Measurements from ENCODE around the gene SHISAL2A.

Gene SHISAL2A

DNA sequence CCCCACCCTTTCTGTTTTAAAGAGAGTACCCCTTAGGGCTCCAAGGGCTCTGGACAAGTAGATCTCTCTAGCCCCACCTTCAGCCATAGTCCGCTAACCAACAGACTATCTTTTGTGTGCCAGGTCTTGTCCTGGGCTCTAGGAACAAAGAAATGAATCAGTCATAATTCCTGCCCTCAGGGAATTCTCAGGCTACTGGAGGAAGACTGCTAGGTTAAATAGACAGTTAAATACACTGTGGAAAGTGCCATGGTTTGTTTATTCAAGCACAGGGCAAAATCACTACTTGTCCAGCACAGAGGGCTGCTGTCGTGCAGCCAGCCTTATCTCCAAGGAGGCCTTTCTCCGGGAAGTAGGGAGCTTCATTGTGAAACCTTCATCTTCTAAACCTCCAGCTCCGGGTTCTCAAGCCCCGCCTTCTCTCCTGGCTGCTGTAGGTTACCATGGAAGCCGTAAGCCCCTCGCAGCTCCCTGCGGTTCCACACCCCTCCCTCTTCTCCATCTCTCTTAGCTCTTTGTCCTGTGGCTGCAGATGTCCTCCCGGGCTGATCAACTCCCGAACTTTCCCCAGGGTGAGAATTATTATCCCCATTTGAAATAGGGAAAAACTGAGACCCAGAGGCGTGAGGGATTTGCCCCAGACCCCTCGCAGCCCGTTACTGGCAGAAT lies 29.8 kb downstream of the SHISAL2A start:
- DNase-seq = no peak

DNA sequence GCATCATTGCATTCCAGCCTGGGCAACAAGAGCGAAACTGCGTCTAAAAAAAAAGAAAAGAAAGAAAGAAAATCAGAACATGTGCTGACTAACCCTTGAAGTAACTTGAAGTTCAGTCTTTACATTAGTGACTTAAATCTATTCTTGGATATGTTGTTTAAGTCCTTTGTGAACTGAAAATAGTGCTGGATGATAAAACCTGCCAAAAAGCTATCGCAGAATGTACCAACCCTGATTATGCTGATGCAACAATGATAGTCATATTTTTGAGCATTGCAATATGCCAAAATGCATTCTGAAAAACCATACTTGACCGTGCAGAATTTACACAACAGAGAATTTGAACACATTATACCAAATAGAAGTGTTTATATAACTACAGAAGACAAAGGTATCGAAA lies 30.7 kb downstream of the SHISAL2A start:
- no peak for DNase-seq

GRCh38 chr1:52665006-52665941 lies 32.3 kb downstream of the SHISAL2A start:
- no peak for DNase-seq

DNA sequence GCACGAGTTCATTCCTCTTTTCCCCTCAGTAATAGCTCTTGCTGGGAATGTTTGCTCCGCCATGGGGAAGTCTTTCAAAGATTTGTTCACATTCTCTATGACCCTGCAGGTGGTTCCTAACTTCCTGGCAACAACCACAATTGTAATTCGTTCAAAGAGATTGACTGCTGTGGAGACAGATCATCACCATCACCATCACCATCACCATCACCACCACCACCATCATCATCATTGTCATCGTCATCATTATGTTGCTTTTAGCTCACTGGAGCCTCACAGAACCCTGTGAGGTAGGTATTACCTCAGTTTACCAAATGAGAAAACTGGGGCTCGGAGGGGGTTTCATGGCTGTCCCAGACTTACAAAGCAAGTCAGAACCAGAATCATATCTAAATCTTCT lies 34.3 kb downstream of the SHISAL2A start:
- no peak for DNase-seq

- DNase-seq = no peak
These were observed 35.0 kb downstream of the SHISAL2A start for GRCh38 chr1:52667984-52668383.

- DNase-seq = no peak
These were observed 35.7 kb downstream of the SHISAL2A start for GRCh38 chr1:52668711-52669110.

GRCh38 chr1:52669696-52670095 lies 36.7 kb downstream of the SHISAL2A start:
- no peak for DNase-seq

- DNase-seq = no peak
These were observed 37.6 kb downstream of the SHISAL2A start for GRCh38 chr1:52670604-52671003.

DNA sequence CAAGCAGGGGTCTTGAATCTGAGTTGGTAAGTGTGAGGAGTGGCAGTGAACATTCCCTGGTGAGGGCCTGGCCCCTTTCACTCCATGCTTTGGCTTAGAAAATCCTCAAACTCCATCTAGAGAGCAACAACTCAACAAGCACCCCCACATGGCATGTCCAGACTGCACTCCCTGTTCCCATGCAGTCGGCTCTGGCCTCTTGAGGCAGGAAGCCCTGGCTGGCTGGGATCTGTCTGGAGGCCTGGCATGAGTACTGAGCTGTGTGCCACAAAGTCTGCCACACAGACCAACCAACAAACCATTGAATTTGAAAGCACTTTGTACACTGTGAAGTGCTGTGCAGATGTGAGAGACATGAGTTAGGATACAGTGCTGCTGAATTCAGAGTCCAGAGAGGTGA lies 40.0 kb downstream of the SHISAL2A start:
- no peak for DNase-seq

- DNase-seq = no peak
These were observed 40.5 kb downstream of the SHISAL2A start for GRCh38 chr1:52673513-52673912.

GRCh38 chr1:52674497-52675384 lies 41.8 kb downstream of the SHISAL2A start:
- DNase-seq = no peak

- DNase-seq = no peak
These were observed 43.4 kb downstream of the SHISAL2A start for GRCh38 chr1:52676249-52676903.

DNA sequence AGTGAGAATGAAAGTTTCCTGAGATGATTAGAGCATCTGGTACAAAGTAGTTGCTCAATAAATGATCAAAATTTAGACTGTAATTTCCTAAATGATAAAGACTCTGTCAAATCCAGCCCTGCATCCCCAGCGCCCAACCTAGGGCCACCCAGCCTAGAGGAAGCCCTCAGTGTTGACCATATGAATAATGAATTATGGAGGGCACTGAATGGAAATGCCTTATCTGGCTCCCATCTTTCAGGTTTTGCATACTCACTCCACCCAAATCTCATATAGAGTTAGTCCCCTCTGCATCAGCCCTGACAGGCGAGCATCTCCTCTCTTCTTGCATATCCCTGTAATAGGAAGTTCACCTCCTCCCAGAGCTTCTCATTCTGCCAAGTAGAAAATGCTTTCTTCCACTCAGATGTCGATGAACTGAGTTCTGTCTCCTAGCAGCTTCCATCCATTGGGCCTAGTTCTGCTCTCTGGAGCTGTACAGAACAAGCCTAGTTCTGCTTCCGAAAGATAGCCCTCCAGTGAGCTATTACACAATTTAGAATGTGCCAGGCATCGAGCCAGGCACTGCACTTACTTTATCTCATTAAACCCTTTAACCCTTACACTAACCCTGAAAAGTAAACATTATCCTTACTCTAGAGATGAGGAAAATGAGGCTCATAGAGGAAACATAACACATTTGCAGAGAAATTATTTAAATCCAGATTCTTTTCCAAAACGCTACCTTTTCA lies 44.3 kb downstream of the SHISAL2A start:
- DNase-seq = no peak

DNA sequence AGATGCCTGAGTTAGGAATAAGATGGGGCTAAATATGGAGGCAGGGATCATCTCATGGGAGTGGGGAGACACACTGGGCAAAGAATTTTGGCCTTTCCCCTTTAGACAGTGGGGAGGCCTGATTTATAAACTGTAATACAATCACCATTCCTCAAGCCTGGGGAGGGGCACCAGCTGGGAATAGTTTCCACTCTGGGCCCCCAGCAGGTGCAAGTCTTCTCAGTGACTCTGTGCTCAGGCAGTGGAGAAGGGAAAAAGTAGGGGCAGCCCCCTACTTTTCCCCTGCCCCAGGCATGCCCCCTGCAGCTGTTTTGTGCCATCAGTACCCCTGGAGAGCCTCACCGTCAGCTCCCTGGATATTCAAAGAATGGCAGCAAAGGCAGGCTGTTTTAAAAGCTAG lies 46.1 kb downstream of the SHISAL2A start:
- no peak for DNase-seq

DNA sequence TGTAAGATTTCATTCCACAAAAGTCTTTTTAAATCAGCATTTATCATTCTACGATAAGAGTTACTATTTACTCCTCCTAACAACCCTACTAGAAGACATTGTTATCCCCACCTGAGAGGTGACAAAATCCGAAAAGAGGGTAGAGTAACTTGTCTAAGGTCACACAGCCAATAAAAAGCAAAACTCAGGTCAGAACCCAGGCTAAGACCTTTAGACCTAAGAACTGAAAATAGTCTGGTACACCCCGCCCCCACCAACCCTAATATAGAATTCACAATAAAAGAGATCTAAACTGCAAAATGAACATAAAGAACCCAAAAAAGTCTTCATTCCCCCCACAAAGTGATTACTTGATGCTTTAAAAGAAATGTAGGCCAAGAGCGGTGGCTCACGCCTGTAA lies 46.5 kb downstream of the SHISAL2A start:
- DNase-seq = no peak

DNA sequence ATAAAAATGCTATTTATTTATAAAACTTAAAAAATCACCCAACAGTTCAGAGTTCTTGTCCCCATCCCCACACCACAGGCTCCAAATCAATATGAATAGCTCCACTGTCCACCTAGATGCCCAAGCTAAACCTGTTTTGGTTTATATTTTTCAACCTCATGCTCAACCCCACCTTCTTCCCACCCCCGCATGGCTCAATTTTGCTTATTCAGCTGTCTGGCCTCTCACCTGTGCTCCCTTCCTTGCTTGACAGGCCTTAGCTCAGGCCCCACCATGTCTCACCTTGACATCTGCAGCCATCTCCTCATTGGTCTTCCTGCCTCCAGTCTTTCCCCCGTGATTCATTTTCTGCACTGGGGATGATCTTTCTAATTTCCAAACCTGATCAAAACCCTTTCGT lies 47.4 kb downstream of the SHISAL2A start:
- DNase-seq = no peak

DNA sequence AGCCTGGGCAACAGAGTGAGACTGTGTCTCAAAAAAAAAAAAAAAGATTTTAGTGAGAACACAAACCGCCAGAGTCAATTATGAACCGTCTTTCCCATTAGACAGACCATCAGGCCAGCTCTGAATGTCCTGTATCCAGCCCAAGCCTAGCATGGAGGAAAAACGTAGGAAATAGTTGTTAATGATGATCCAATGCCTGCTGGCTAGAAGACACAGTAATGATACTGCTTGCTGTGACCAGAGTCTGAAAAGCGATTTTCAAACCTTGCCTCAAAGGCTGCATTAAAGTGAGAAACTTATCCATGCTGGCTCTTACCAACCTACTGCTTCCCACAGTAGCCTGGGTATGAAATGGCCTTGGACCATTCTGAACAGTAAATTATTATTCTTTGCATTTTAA lies 48.2 kb downstream of the SHISAL2A start:
- DNase-seq = no peak

DNA sequence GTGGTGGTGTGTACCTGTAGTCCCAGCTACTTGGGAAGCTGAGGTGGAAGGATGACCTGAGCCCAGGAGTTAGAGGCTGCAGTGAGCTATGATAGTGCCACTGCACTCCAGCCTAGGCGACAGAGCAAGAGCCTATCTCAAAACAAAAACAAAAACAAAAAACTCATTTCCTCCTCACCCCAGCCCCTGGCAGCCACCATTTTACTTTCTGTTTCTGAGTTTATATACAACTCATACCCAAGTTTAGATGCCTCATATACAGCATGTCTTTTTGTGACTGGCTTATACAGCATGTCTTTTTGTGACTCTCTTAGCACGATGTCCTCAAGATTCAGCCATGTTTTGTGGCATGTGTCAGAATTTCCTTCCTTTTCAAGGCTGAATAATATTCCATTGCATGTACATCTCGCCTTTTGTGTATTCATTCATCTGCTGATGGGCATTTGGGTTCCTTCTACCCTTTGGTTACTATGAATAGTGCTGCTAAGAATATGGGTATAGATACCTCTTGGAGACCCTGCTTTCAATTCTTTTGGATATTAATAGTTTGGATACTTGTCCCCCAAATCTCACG lies 50.5 kb downstream of the SHISAL2A start:
- DNase-seq = no peak

DNA sequence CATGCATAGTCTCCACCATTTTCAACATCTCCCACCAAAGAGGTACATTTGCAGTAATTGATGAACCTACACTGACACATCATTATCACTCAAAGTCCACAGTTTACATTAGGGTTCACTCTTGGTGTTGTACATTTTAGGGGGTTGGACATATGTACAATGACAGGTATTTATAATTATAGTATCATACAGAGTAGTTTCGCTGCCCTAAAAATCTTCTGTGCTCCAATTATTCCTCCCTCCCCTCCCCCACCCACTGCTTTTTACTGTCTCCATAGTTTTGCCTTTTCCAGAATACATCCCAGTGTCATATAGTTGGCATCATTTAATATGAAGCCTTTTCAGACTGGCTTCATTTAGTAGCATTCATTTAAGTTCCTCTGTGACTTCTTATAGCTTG lies 51.6 kb downstream of the SHISAL2A start:
- no peak for DNase-seq

GRCh38 chr1:52686261-52686751 lies 53.3 kb downstream of the SHISAL2A start:
- peak; percentile 10 for DNase-seq

GRCh38 chr1:52686830-52687229 lies 53.9 kb downstream of the SHISAL2A start:
- no peak for DNase-seq

All from SHP77 treated with DMSO at 0.1 percent for 48 hours (cell line).